Measurements from ENCODE around the gene FHIT.

DNA sequence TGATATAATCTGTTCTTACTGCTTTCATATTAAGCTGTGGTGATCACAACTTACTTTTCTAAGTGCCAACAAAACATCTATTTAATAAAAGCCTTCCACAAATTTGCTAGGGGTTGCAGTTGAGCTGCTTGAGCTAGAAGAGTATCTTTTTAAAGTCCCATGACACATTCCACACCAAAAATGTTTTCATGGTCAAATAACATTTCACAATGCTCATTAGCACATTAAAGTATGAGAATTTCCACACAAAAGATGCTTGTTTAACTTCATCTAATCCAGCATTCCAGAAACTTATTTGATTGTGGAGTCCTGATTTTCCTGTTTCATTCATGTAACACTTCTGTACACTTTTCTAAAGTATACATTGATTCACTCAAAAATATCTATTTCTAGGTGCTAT lies 1325.3 kb downstream of the FHIT start:
- TF ChIP-seq EZH2 (IDR thresholded peaks at IDR 0.05; ENCODE audit: insufficient read depth, poor library complexity, severe bottlenecking): no peak
- no peak for TF ChIP-seq EZH2phosphoT487 (IDR thresholded peaks at IDR 0.05; ENCODE audit: insufficient read depth, low read depth)

All from GM23248 (cell line).